ENCODE measurements around the gene KLHL13.

- no peak for TF ChIP-seq EZH2phosphoT487 (conservative IDR thresholded peaks at IDR 0.05; ENCODE audit: low read length)
- TF ChIP-seq CTCF (IDR thresholded peaks at IDR 0.05; ENCODE audit: insufficient read depth, low read length, poor library complexity, severe bottlenecking) = no peak
Measured at GRCh38 chrX:117854806-117855205, 261.8 kb downstream of the KLHL13 start.

Measured in SU-DHL-6 (cell line).